GM19193 (cell line): ENCODE data around the gene U2AF2.

Experiments used
- POLR2A ChIP-seq: IDR thresholded peaks from 4 replicates; pipeline ENCODE4 v1.6.1; 2011; ENCODE audit not compliant: insufficient read depth, insufficient read length; ENCODE audit errors: extremely low read depth

U2AF2 gene

DNA sequence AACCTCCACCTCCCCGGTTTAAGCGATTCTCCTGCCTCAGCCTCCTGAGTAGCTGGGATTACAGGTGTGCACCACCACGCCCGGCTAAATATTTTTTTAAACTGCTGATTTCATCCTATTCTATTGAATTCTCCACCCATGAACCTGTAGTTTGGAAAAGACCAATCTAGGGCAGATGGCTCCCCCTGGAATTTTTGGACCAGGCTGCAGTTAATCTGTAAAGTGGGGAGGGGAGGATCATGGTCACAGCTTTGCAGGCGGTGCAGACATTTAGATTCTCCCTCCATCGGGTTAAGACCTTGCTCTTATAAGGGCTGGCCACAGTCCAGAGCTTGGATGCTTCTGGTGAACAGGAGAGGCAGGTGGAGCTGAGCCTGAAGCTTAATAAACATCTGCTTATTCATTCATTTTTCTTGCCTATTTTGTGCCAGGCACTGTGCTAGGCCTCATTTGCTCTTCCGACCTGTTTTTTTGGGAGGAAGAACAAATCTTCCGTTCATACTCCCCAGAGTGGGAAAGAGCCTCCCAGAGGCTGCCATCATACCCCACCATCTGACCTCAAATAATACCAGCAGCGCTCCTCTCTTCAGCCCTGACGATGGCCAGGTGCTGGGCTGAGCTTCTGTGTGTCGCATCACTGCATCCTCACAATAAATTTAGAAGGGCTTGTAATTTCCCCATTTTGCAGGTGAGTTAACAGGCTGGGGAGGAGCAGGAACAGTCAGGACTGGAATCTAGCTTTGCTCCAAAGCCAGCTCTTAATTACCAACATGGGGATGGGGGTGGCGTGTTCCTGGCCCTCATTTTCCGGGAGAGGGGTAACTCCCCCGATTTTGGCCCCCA, 7.7 kb upstream of the U2AF2 start:
- no peak for TF ChIP-seq POLR2A

DNA sequence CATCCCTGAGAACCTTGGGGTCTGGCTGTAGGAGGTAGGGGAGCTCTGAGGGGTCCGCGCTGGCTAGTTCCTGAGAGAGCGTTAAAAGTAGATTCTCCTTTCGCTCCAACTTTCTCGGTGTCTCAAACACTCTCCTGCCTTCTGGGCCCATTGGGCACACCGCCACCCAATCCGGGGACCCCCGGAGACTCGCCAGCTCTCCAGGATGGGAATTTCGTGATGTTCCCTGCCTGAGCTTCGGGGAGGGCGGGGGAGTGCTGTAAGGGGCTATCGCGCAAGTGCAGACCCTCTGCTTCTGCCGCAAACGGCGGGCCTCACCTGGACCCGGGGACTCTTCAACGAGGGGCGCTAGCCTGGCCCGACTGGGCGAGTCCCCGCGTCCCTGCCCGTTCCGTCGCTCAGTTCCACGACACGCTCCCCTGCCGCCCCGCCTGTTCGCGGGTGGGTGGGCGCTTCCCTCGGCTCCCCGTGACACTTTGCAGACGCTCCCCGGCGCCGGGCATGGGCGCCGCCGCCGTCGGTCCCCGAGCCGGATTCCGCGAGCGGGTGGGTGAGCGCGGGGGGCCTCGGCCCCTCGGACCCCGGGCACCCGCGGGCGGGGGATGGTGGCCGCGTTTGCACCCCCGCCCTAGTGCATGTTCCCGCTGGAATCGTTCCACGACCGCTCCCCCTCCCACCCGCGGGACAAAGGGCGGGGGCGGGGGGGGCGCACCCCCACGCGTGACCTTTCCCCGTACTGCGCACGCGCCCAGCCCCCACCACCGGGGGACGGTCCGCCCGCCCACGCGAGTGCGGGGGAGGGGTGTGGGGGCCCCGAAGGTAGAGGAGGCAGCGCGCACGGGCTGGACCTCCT, 6.9 kb upstream of the U2AF2 start, which contains the start of gene CCDC106:
Gene CCDC106, plus strand, starts transcription at position 481 of the 853 bp plus-strand sequence. CDS start 835 bp downstream, outside the sequence.
- peak; percentile 37 for TF ChIP-seq POLR2A

DNA sequence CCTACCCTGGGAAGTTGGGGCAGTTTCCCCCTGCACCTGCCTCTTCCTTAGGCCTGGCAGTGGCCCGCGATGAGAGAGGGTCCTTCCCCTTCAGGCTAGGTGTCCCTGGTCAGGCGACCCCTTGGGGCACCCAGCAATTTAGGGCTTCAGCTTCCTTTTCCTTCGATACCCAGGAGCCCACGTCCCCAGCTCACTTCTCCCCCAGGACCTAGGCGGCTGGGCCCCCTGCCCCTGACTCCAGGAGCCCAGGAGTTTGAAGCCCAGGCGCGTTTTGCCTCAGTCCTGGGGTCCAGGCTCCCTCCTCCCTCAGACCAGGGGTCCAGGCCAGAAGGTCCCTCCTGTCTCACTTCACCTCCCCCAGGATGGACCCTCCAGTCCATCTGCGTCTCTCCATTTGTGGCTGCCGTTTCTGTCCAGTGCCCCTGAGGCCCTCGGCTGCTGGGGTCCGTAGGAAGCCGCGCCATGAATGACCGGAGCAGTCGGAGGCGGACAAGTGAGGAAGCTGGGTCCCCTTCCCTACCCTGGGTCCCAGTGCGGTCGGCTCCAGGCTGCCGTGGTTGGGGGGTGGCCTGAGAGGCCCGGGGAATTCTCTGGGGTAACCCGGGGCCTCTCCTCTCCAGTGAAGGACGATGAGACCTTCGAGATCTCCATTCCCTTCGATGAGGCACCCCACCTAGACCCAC, 6.1 kb upstream of the U2AF2 start:
- TF ChIP-seq POLR2A: peak; percentile 22

DNA sequence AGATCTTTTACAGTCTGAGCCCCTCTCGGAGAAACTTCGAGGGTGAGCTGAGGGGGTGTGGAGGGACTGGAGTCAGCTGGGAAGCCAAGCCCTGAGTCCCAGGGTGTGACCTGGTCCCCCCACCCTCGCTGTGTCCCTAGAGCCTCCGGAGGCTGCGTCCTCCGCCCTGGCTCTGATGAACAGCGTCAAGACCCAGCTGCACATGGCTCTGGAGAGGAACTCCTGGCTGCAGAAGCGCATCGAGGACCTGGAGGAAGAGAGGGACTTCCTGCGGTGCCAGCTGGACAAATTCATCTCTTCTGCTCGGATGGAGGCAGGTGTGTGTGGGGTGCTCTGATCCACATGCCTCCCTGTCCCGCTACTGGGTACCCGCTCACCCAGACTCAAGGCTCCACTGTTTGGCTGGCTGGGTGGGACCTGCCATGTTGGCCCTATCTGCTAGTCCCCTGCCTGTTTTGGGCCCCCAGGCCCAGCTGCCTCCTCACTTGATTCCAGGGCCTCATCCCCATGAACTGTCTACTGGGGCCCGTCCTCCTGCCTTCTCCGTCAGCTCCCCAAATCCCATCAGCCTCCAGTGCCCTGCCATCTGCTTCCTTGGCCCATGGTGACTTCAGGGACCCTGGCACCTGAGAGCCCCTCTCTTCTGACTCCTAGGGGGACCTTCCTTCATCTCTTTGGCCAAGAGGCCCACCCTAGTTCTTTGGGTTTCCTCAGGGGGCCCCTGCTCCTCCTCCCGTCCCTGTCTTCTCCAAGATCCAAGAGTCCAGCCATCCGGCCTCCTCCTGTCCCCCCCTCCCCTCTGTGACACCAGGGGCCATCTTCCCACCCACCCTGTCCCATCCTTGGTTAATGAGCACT, 5.3 kb upstream of the U2AF2 start:
- peak; percentile 8 for TF ChIP-seq POLR2A

DNA sequence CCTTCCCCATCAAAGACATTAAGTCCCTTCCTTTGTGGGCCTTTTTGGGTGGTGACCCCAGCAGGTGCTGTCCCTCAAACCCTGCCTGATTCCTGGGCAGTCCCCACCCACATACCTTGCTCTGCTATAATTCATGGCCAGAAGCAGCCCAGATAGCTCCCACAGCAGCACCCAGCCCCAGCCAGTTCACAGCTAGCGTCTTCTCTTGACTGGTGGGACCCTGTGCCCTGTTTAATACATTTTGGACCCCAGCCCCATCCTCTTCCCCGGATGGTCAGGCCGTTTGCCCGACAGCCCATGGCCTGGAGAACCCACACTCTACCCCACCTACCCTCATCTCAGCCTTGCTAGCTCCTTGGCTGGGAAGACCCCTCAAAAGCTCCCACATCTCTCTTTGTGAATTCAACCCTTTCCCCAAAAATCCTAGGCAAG, 4.7 kb upstream of the U2AF2 start:
- no peak for TF ChIP-seq POLR2A

DNA sequence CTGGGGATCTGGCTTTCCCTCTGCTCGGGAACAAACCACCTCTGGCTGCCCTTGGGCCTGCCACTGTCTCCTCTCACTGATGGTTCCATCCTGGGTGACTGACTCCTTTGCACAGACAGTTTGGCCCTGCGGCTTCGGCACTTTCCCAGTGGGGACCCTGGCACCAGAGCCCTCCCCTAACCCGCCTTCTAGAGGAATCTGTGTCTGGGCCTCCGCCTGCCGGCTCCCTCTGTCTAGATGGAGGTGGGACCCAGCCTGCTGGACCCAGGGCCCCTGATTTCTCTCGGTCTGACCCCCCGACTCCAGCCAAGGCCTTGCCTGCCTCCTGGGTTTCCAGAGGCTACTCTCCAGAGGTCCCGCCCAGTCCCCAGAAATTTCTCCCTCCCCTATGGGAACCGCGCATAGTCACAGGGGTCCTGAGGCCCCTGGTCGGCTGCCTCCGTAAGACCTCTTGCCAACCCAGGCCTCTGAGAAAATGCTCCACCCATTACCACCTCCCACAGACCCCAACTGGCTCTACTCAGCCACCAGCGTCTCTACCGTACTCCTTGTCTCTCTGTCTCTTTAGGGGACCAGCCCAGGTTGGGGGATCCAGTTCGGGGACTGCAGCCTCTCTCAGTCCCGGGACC, 4.1 kb upstream of the U2AF2 start:
- TF ChIP-seq POLR2A: no peak

DNA sequence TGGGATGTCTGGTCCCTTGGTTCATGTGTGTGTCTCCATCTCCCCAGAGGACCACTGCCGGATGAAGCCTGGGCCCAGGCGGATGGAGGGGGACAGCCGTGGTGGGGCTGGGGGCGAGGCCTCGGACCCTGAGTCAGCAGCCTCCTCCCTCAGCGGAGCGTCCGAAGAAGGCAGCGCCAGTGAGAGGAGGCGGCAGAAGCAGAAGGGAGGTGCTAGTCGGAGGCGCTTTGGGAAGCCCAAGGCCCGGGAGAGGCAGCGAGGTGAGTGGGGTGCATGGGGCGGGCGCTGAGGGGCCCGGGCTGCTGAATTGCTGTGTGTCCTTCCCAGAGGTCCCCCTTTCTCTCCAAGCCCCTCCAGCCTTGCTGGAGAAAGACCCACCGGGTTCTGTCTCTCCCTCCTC, 3.6 kb upstream of the U2AF2 start:
- TF ChIP-seq POLR2A: no peak

DNA sequence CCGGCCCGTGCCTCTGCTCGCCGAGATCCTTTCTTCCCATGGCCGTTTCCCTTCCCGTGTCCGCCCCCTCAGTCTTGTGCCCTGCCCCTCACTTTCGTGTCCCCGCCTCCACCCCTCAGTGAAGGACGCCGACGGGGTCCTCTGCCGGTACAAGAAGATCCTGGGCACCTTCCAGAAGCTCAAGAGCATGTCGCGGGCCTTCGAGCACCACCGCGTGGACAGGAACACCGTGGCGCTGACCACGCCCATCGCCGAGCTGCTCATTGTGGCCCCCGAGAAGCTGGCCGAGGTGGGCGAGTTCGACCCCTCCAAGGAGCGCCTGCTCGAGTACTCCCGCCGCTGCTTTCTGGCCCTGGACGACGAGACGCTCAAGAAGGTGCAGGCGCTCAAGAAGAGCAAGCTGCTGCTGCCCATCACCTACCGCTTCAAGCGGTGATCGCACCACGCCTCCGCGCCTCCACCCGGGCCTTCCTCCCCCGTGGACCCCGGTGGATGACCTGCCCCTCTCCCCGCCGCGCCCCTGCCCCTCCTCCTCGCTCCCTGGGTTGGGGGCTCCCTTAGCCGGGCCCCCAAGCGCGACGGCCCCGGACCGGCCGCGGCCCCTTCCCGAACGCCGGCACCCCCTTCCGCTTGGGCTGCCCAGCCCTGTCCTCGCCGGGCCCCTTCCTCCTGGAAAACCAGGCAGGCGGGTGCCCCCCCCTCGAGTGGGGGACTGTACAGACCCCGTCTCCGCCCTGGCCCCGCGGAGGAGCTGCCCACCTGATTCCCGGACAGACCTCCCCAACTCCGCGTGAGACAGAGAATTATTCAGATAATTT, 2.3 kb upstream of the U2AF2 start:
- no peak for TF ChIP-seq POLR2A

DNA sequence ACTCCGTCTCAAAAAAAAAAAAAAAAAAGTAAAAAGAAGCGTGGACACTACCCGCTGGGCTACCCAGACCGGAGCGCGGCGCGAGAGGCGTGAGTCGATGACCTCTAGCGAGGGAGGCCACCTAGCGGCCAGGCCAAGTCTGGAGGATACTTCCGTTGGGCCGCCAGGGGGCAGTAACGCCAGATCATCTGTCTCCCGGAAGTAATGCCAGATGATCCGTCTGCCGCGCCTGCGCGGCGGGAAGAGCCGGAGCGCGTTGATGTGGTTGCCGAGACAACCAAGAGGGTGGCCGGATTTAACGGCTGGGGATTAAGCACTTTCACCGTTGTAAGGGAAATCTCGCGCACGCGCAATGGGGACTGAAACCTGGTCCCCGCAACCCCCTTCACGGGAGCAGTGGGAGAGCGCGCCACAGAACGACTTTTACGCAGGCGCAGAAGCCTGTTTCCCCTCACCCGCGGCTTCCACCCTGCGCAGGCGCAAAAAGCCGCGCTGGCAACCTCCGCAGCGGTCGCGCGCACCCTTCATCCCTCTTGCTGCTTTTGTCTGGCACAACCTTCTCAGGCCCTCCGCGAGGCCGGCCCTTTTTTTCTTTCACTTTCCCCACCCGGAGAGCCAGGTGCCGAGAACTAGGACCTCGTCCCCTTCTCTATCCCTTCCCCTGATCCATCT, 1.0 kb upstream of the U2AF2 start:
- TF ChIP-seq POLR2A: peak; percentile 90

DNA sequence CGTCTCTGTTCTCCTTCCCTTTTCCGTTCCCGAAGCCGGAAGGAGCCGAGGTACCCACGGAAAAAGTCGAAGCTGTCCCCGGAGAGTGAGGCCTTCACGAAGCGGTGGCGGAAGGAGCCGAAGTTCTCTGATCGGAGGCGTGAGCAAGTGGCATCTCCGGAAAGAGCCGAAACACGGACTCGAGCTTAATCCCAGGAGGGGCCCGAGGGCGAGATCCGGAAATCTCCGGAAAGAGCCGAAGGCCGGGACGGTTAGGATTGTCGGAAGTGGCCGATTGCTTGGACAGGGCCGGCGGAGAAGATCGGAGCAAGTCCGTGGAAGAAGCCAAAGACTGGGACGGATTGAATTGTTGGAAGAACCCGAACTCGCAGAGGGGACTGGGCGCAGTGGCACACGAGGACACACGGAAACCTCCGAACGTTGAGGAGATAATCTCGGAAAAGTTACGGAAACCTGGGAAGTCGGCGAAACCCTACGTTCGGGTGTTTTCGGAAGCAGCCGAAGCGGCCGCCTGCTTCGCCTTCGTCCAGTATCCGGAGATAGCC, 440 bp upstream of the U2AF2 start:
- no peak for TF ChIP-seq POLR2A

DNA sequence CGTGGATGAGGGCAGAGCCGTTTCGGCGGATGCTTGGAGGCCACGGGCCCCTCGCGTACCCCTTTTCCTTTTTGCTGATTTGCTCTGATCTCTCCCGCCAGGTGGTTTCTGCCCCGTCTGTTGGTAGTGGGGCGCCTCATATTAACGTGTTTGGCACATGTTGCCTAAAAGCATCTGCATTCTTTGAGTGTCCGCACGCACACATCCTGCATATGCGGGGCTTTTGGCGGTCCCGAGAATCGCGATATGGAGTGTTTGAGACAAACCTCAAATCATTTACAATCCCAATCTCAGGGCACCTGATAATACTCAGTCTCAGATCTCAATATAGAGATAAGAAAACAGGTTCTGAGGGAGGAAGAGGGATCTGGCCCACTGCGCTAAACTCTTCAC, 809 bp downstream of the U2AF2 start:
- no peak for TF ChIP-seq POLR2A

DNA sequence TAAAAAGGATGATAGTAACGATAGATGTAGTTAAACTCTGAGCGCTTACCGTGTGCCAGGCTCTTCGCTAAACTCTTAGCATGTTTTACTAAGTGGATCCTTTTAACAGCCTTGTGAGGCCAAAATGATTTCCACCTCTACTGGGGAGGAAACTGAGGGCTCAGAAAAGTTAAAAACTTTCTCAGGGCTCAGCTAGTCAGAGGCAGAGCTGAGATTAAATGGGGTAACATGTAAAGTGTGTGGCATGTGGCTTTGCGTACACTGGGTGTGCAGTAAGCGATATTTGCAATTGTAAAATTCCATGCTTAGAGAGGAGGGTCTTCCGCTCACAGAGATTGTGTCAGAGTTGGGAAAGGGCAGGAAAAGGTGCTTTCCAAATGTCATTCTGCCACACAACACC, 1.7 kb downstream of the U2AF2 start:
- TF ChIP-seq POLR2A: no peak
